Heart left ventricle (tissue), 16 donors: Measurements from ENCODE around the gene RAB40A. TPM values are rescaled to one million over a fixed set of nuclear protein-coding genes. Genes with fewer than 3 reads are reported as not detected.

Source experiments
- ATAC-seq, 4 donors: fragments of 200-7000 bp; cut with Tn5 transposase; one replicate each; pipeline ENCODE4 v1.9.1; 2020 to 2022; ENCODE audit warnings: moderate library complexity in 4 of 4, mild to moderate bottlenecking in 3 of 4, moderate number of reproducible peaks in 1 of 4
- DNase-seq, 5 donors: peaks; one replicate each; pipeline ENCODE4 v3.0.0-alpha.2; 2020
- H3K27ac ChIP-seq, 12 donors: fragments of 200-600 bp; sonication (generic) in 4 of 12; one replicate each; pipeline versions ENCODE4 v1.5.0 to v1.8.0; 2016 to 2022; ENCODE audit warnings: mild to moderate bottlenecking in 2 of 12
- H3K27me3 ChIP-seq, 9 donors: fragments of 200-600 bp; sonication (generic) in 2 of 9; one replicate each; pipeline versions ENCODE4 v1.5.1 to v1.8.0; 2016 to 2022; ENCODE audit warnings: mild to moderate bottlenecking in 3 of 9
- H3K36me3 ChIP-seq, 9 donors: fragments of 200-600 bp; sonication (generic) in 2 of 9; one replicate each; pipeline versions ENCODE4 v1.5.0 to v1.8.0; 2018 to 2022; ENCODE audit warnings: mild to moderate bottlenecking in 2 of 9
- H3K4me1 ChIP-seq, 12 donors: fragments of 200-600 bp; sonication (generic) in 4 of 12; one replicate each; pipeline versions ENCODE4 v1.5.0 to v1.8.0; 2016 to 2022; ENCODE audit warnings: mild to moderate bottlenecking in 3 of 12
- H3K4me3 ChIP-seq, 12 donors: fragments of 200-600 bp; sonication (generic) in 4 of 12; one replicate each; pipeline versions ENCODE4 v1.5.0 to v1.8.0; 2017 to 2022; ENCODE audit warnings: mild to moderate bottlenecking in 9 of 12, moderate library complexity in 4 of 12
- H3K9me3 ChIP-seq, 12 donors: fragments of 200-600 bp; sonication (generic) in 4 of 12; one replicate each; pipeline versions ENCODE4 v1.5.0 to v1.8.0; 2016 to 2022; ENCODE audit warnings: mild to moderate bottlenecking in 1 of 12
- POLR2A ChIP-seq, 2 donors: fragments of 450-650 bp; IDR thresholded peaks; one replicate each; pipeline ENCODE4 v1.6.1; 2017; ENCODE audit warnings: antibody characterized with exemption in 2 of 2, mild to moderate bottlenecking in 2 of 2, moderate library complexity in 2 of 2
- WGBS, 4 donors: extraction: QIAGEN DNeasy Blood & Tissue Kit in 2 of 4; methylation state at CpG; one replicate each; pipeline versions ENCODE4 v1.1.5 to v1.1.7; 2013 to 2018; 5-methylcytosine and 5-hydroxymethylcytosine counted together
- intact Hi-C, 10 donors: fragments of 100-400 bp; cut with DNase I; formaldehyde crosslinking; loops; one replicate each; pipeline versions ENCODE4 v1.11.1 to v1.14.2; 2022
- polyA plus RNA-seq, 2 donors: library from polyadenylated mRNA; stranded (reverse); fragments of 200-250 nt; gene quantifications; one replicate each; pipeline ENCODE4 v1.2.3, GENCODE V29; 2013
- total RNA-seq, 9 donors: library from RNA; depleted of rRNA in 2 of 9; stranded (reverse); fragments of >200 nt in 2 of 9; fragmentation: NEBNext Ultra II Directional in 3 of 9; extraction: Animal tissue kit (Norgen Biotek cat#: 25700) in 3 of 9; gene quantifications; one replicate each; pipeline versions ENCODE4 v1.1.0 to v1.2.4, GENCODE V29; 2016 to 2023
- TF ChIP-seq, protein P1 (sequence below), 12 donors: fragments of 200-600 bp; sonication (generic) in 4 of 12; IDR thresholded peaks; one replicate each; pipeline versions ENCODE4 v1.5.0 to v1.8.0; 2018 to 2022; ENCODE audit warnings: antibody characterized with exemption in 12 of 12, mild to moderate bottlenecking in 5 of 12
- donor health status: ischemic (EF 13 %, LVEDD 7.1; RV severe dilation, severe dysfunction).
- donor health status: healthy with polysubstance abuse.
- donor health status: DM: no; HTN: yes; CAD: no.
- donor health status: DM: no; HTN: no; CAD: no.
- donor health status: ischemic (EF 25% LVEDD 6.9; RV normal size, moderate dysfunction).
- donor health status: ischemic (EF 25% LVEDD 5.7; RV mildly dilated, moderate dysfunction).
- donor health status: healthy.
- donor health status: DM: yes; HTN: yes; CAD: no.
- donor health status: ischemic (EF 35%, LVEDD 5.7; RV mildly dilated, moderate dysfunction).
- donor health status: nonischemic (EF 11% LVEDD 7.7; RV severe dilation, severe dysfunction).
- donor health status: DM: yes; HTN: yes; CAD: no.
- donor health status: PGD.
- donor health status: ischemic (EF 29% LVEDD 5.4; RV normal size, mild dysfunction).
- donor health status: nonischemic (EF 23%, LVEDD 6.1; RV moderate dilation, normal function).

Gene RAB40A
- total and polyA plus RNA-seq, 11 donors, result 0.11 to 0.43 (median 0.13) TPM; not detected in 6

GRCh38 chrX:103538728-103539127 lies 19.4 kb upstream of the RAB40A start:
- Histone ChIP-seq H3K36me3 (no peaks in the 10 kb centered on the region), H3K4me3 (no peak overlapping the region), H3K27ac (peak overlapping the region in 1 of 12 donors; percentile 57), H3K4me1 (peaks cover 0 to 3% (median 0%) of the 10 kb centered on the region in 12 donors), H3K27me3 (peaks cover 0 to 12% (median 0%) of the 10 kb centered on the region in 9 donors), H3K9me3 (no peaks in the 10 kb centered on the region)
- no peak for TF ChIP-seq POLR2A (IDR thresholded peaks at IDR 0.05)
- TF ChIP-seq, protein P1, sequence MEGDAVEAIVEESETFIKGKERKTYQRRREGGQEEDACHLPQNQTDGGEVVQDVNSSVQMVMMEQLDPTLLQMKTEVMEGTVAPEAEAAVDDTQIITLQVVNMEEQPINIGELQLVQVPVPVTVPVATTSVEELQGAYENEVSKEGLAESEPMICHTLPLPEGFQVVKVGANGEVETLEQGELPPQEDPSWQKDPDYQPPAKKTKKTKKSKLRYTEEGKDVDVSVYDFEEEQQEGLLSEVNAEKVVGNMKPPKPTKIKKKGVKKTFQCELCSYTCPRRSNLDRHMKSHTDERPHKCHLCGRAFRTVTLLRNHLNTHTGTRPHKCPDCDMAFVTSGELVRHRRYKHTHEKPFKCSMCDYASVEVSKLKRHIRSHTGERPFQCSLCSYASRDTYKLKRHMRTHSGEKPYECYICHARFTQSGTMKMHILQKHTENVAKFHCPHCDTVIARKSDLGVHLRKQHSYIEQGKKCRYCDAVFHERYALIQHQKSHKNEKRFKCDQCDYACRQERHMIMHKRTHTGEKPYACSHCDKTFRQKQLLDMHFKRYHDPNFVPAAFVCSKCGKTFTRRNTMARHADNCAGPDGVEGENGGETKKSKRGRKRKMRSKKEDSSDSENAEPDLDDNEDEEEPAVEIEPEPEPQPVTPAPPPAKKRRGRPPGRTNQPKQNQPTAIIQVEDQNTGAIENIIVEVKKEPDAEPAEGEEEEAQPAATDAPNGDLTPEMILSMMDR (IDR thresholded peaks at IDR 0.05), result no peak
- intact Hi-C loops, result loop anchor here in 6 of 10 donors (10.0 kb wide), 5 partner anchors 86 to 596 kb away; partner anchors contain the start of genes MORF4L2 (in 1 of the 6) and TCEAL1 (in 1 of the 6)
- ATAC-seq (no peak), DNase-seq (no peak)

DNA sequence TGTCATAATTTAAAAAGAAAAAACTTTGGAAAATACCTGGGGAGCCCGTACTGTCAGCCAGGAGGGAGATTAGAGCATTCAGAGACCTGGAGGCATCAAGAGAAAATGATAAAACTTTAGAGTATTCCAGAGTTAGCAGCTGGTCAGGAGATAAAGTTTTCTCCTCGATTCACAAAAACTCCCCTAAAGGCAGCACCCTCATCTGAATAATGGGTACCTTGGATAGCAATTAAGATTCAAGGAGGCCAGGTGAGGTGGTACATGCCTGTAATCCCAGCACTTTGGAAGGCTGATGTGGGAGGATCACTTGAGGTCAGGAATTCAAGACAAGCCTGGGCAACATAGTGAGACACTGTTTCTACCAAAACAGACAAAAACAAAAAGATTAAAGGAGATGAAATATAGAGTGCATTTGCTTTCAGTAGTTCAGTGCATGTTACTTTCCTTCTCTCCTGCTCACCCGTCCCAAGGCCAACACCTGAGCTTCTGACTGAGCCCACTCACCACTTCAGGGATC lies 18.6 kb upstream of the RAB40A start:
- ATAC-seq (no peak), DNase-seq (no peak)
- Histone ChIP-seq H3K36me3 (no peaks in the 10 kb centered on the region), H3K9me3 (no peaks in the 10 kb centered on the region), H3K4me3 (no peak overlapping the region), H3K27ac (peak overlapping the region in 1 of 12 donors; percentile 57), H3K4me1 (peaks cover 0 to 5% (median 0%) of the 10 kb centered on the region in 12 donors), H3K27me3 (peaks cover 0 to 14% (median 0%) of the 10 kb centered on the region in 9 donors)
- TF ChIP-seq, protein P1 (IDR thresholded peaks at IDR 0.05), result no peak
- TF ChIP-seq POLR2A (IDR thresholded peaks at IDR 0.05), result no peak
- WGBS, 4 donors, result 45 to 83% (median 71%) methylated on average over 3 of the region's 3 CpGs
- intact Hi-C loops, result loop anchor here in 6 of 10 donors (10.0 kb wide), 5 partner anchors 87 to 597 kb away; partner anchors contain the start of genes MORF4L2 (in 1 of the 6) and TCEAL1 (in 1 of the 6)

GRCh38 chrX:103536732-103537131 lies 17.4 kb upstream of the RAB40A start:
- TF ChIP-seq POLR2A (IDR thresholded peaks at IDR 0.05), result no peak
- TF ChIP-seq, protein P1 (IDR thresholded peaks at IDR 0.05), result no peak
- intact Hi-C loops, result loop anchor here in 6 of 10 donors (10.0 kb wide), 5 partner anchors 88 to 598 kb away; partner anchors contain the start of genes MORF4L2 (in 1 of the 6) and TCEAL1 (in 1 of the 6)

DNA sequence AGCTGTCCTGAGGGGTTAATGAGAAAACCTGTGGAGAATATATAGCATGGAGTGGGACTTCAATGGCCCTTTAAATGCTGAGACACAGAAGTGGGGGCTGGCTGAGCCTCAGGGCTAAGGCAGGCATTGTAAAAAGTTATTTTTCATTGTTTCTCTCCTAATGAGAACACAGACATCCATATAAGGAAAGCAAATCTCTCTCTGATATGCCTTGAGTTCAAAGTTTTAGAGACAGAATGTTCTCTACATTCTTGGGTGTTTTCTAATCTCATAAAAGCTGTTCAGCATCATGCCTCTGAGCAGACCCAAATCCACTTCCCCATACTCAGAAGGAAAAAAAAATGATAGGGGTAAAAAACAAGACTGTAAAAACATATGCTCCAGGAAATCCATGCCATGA lies 16.8 kb upstream of the RAB40A start:
- Histone ChIP-seq H3K27ac (no peak overlapping the region), H3K4me3 (no peak overlapping the region), H3K9me3 (no peaks in the 10 kb centered on the region), H3K4me1 (peaks cover 0 to 5% (median 0%) of the 10 kb centered on the region in 12 donors), H3K27me3 (peaks cover 0 to 14% (median 0%) of the 10 kb centered on the region in 9 donors), H3K36me3 (no peaks in the 10 kb centered on the region)
- intact Hi-C loops, result loop anchor here in 6 of 10 donors (10.0 kb wide), 5 partner anchors 89 to 599 kb away; partner anchors contain the start of genes MORF4L2 (in 1 of the 6) and TCEAL1 (in 1 of the 6)
- DNase-seq (no peak), ATAC-seq (no peak)
- TF ChIP-seq POLR2A (IDR thresholded peaks at IDR 0.05), result no peak
- TF ChIP-seq, protein P1 (IDR thresholded peaks at IDR 0.05), result no peak

More at GRCh38 chrX:103536732-103537131, 17.4 kb upstream of the RAB40A start:
- H3K36me3 ChIP-seq, result no peaks in the 10 kb centered on the region
- H3K27me3 ChIP-seq, result peaks cover 0 to 14% (median 0%) of the 10 kb centered on the region in 9 donors
- peak overlapping the region in 1 of 12 donors; percentile 19 for H3K27ac ChIP-seq
- H3K4me3 ChIP-seq, result no peak overlapping the region
- peaks cover 0 to 5% (median 0%) of the 10 kb centered on the region in 12 donors for H3K4me1 ChIP-seq
- no peak for DNase-seq
- no peak for ATAC-seq
- H3K9me3 ChIP-seq, result no peaks in the 10 kb centered on the region
